Progenitor cell of endocrine pancreas (in vitro differentiated cells): Measurements from ENCODE around the gene TMED9. TPM values are rescaled to one million over a fixed set of nuclear protein-coding genes. Genes with fewer than 3 reads are reported as not detected.
"Not testable (repeated sequence)": the region's sequence is repeated elsewhere in the genome, so short reads cannot be mapped to it uniquely, and the experiment has no call there.

Source experiments
- DNase-seq: peaks from one replicate; pipeline ENCODE4 v3.0.0; 2021; ENCODE audit warnings: low spot score; ENCODE audit not compliant: unreplicated experiment
- H3K27ac Mint-ChIP-seq: 2 replicates; pipeline ENCODE4 v1.8.0; 2021; ENCODE audit warnings: mild to moderate bottlenecking, moderate library complexity, mixed read lengths
- H3K27me3 Mint-ChIP-seq: 2 replicates; pipeline ENCODE4 v1.8.0; 2021; ENCODE audit warnings: mixed read lengths
- H3K36me3 Mint-ChIP-seq: 2 replicates; pipeline ENCODE4 v1.8.0; 2022; ENCODE audit warnings: mixed read lengths; ENCODE audit not compliant: insufficient read depth
- H3K4me1 Mint-ChIP-seq: 2 replicates; pipeline ENCODE4 v1.8.0; 2021; ENCODE audit warnings: low read depth, mixed read lengths
- H3K4me3 Mint-ChIP-seq: 2 replicates; pipeline ENCODE4 v1.8.0; 2021; ENCODE audit warnings: low read depth, mild to moderate bottlenecking, moderate library complexity, mixed read lengths
- H3K9me3 Mint-ChIP-seq: 2 replicates; pipeline ENCODE4 v1.8.0; 2021; ENCODE audit warnings: low read depth, mixed read lengths
- total RNA-seq: library from RNA; stranded (reverse); gene quantifications from 2 replicates; pipeline ENCODE4 v1.2.1, GENCODE V29; 2021
- TF ChIP-seq, protein P1 (sequence below): fragments of 200-600 bp; sonication (generic); IDR thresholded peaks from one replicate; pipeline ENCODE4 v1.5.0; 2021; ENCODE audit warnings: antibody characterized with exemption, mild to moderate bottlenecking; ENCODE audit not compliant: unreplicated experiment

TMED9 gene
- total RNA-seq, 1 donor from 2014 or later, result 170 TPM

GRCh38 chr5:177612215-177612673 lies 20.2 kb downstream of the TMED9 start:
- Mint-ChIP-seq H3K27me3 (no peaks in the 10 kb centered on the region), H3K9me3 (no peaks in the 10 kb centered on the region)
- DNase-seq, result no peak

DNA sequence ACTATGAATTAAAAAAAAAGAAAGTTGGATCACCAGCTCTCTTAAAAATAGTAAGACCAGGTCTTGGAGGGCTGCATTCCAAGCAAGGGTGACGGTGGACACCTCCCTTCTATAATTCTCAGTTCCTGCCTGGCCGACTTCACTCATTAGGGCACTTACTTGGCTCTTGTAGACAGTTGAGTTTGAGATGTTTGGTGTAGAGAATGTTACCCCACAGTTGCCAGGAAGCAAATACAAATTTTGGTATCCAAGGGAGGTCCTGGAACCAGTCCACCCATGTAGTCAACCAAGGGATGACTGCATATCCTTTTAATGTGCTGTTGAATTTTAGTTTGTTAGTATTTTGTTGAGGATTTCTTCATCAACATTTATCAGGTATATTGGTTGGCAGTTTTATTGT lies 28.6 kb downstream of the TMED9 start:
- Mint-ChIP-seq H3K36me3 (peaks cover 40% of the 10 kb centered on the region), H3K9me3 (no peaks in the 10 kb centered on the region), H3K27ac (no peak overlapping the region), H3K4me1 (no peaks in the 10 kb centered on the region), H3K27me3 (no peaks in the 10 kb centered on the region), H3K4me3 (no peak overlapping the region)
- TF ChIP-seq, protein P1, sequence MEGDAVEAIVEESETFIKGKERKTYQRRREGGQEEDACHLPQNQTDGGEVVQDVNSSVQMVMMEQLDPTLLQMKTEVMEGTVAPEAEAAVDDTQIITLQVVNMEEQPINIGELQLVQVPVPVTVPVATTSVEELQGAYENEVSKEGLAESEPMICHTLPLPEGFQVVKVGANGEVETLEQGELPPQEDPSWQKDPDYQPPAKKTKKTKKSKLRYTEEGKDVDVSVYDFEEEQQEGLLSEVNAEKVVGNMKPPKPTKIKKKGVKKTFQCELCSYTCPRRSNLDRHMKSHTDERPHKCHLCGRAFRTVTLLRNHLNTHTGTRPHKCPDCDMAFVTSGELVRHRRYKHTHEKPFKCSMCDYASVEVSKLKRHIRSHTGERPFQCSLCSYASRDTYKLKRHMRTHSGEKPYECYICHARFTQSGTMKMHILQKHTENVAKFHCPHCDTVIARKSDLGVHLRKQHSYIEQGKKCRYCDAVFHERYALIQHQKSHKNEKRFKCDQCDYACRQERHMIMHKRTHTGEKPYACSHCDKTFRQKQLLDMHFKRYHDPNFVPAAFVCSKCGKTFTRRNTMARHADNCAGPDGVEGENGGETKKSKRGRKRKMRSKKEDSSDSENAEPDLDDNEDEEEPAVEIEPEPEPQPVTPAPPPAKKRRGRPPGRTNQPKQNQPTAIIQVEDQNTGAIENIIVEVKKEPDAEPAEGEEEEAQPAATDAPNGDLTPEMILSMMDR, result no peak
- no peak for DNase-seq

More at GRCh38 chr5:177612215-177612673, 20.2 kb downstream of the TMED9 start:
- TF ChIP-seq, protein P1, result no peak
- Mint-ChIP-seq H3K27ac (peak overlapping the region; percentile 19), H3K4me1 (peaks cover 2% of the 10 kb centered on the region), H3K36me3 (peaks cover 6% of the 10 kb centered on the region), H3K4me3 (no peak overlapping the region)

GRCh38 chr5:177624172-177624571 lies 32.2 kb downstream of the TMED9 start:
- H3K9me3 Mint-ChIP-seq, H3K4me3 Mint-ChIP-seq, H3K27me3 Mint-ChIP-seq, H3K4me1 Mint-ChIP-seq, DNase-seq, H3K27ac Mint-ChIP-seq: not testable (repeated sequence)
- peaks cover 22% of the 10 kb centered on the region for H3K36me3 Mint-ChIP-seq

DNA sequence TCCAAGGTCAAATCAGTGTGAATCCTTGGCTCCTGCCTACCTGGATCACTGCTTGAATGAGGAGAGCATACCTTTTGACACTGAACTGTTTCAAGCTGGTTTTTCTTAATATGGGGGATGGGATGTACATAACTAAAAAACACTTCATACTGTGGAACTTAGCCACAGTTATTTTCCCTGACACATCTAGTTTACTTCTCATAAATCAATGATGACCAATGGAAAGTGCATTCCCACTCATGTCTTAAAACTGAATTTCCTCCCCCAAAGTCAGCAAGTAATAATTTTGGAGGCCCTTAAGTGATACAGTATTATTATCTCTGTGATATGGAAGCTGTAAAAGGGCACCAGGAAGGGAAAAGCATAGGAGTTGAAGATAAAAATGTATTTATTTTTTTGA lies 38.2 kb downstream of the TMED9 start:
- not testable (repeated sequence) for H3K27me3 Mint-ChIP-seq, H3K4me1 Mint-ChIP-seq, H3K36me3 Mint-ChIP-seq, DNase-seq, H3K4me3 Mint-ChIP-seq, H3K27ac Mint-ChIP-seq, H3K9me3 Mint-ChIP-seq

DNA sequence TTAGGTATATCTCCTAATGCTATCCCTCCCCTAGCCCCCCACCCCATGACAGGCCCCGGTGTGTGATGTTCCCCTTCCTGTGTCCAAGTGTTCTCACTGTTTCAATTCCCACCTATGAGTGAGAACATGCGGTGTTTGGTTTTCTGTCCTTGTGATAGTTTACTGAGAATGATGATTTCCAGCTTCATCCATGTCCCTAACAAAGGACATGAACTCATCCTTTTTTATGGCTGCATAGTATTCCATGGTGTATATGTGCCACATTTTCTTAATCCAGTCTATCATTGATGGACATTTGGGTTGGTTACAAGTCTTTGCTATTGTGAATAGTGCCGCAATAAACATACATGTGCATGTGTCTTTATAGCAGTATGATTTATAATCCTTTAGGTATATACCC lies 42.9 kb downstream of the TMED9 start:
- H3K36me3 Mint-ChIP-seq, result peaks cover 18% of the 10 kb centered on the region
- H3K27me3 Mint-ChIP-seq, H3K27ac Mint-ChIP-seq, DNase-seq, H3K4me1 Mint-ChIP-seq, H3K4me3 Mint-ChIP-seq: not testable (repeated sequence)
- peaks cover 18% of the 10 kb centered on the region for H3K9me3 Mint-ChIP-seq

DNA sequence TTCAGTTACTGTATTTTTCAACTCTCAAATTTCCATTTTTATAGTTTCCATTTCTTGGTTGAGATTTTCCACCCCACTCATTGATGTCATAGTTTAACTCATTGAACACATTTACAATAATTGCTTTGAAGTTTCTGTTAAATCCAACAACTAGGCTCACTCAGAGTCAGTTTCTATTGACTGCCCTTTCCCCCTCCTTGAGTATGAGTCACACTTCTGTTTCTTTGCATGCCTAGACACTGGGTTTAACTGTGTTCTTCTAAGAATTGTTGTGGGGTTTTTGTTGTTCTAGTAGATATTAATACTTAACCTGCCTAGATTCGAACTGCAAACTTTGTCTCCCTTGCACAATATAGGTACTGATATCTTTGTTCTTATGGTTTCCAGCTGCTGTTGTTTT lies 53.5 kb downstream of the TMED9 start:
- not testable (repeated sequence) for H3K27me3 Mint-ChIP-seq, DNase-seq, H3K9me3 Mint-ChIP-seq

More for the DNA sequence above, 53.5 kb downstream of the TMED9 start:
- H3K4me3 Mint-ChIP-seq, H3K27ac Mint-ChIP-seq, H3K4me1 Mint-ChIP-seq: not testable (repeated sequence)
- peaks cover 13% of the 10 kb centered on the region for H3K36me3 Mint-ChIP-seq

Other genes starting within 250 kb of the TMED9 start
- 106 and 111 TPM in 2 replicates for gene LMAN2, start 240.5 kb upstream of the TMED9 start, total RNA-seq
- 13.0 and 15.0 TPM in 2 replicates for gene RGS14, start 234.3 kb upstream of the TMED9 start, total RNA-seq
- not detected in 2 replicates for gene SLC34A1, start 207.8 kb upstream of the TMED9 start, total RNA-seq
- gene PFN3, start 191.5 kb upstream of the TMED9 start, total RNA-seq, result not detected in 2 replicates
- 4.0 and 4.7 TPM in 2 replicates for gene F12, start 182.6 kb upstream of the TMED9 start, total RNA-seq
- gene GRK6, start 165.5 kb upstream of the TMED9 start, total RNA-seq, result 40.2 and 43.0 TPM in 2 replicates
- gene PRR7, start 145.4 kb upstream of the TMED9 start, total RNA-seq, result 11.7 and 13.1 TPM in 2 replicates
- 396 and 422 TPM in 2 replicates for gene DBN1, start 118.6 kb upstream of the TMED9 start, total RNA-seq
- gene PDLIM7, start 94.6 kb upstream of the TMED9 start, total RNA-seq, result 113 and 119 TPM in 2 replicates
- gene DOK3, start 82.4 kb upstream of the TMED9 start, total RNA-seq, result 11.6 and 13.7 TPM in 2 replicates
- 88.4 and 93.1 TPM in 2 replicates for gene DDX41, start 75.2 kb upstream of the TMED9 start, total RNA-seq
- gene FAM193B, start 37.6 kb upstream of the TMED9 start, total RNA-seq, result 163 and 165 TPM in 2 replicates
- gene B4GALT7, start 7.9 kb downstream of the TMED9 start, total RNA-seq, result 33.4 and 38.8 TPM in 2 replicates
- 0.55 and 1.2 TPM in 2 replicates for gene FAM153A, start 190.7 kb downstream of the TMED9 start, total RNA-seq